IMR-90 (cell line): ENCODE data around the gene HAX1. TPM values are rescaled to one million over a fixed set of nuclear protein-coding genes. Genes with fewer than 3 reads are reported as not detected.
"Not testable (repeated sequence)": the region's sequence is repeated elsewhere in the genome, so short reads cannot be mapped to it uniquely, and the experiment has no call there.

Experiments used
- ATAC-seq: fragments of 200-7000 bp; cut with Tn5 transposase; 2 replicates; pipeline ENCODE4 v1.9.1; 2020; ENCODE audit warnings: low read depth, mild to moderate bottlenecking, moderate library complexity
- BruUV-seq: library from RNA; stranded (reverse); fragments of 400-500 nt; replicated peaks from 2 replicates; lab custom pipeline; 2021; lab: Mats Ljungman, UMichigan
- CTCF ChIA-PET: fragments of 300-600 bp; formaldehyde crosslinking; extraction: SDS; loops from one replicate; lab custom pipeline; 2021; ENCODE audit warnings: antibody characterized with exemption; lab: Yijun Ruan, JAX
- POLR2A ChIA-PET: fragments of 300-600 bp; sonication (Branson Sonifier 250); formaldehyde crosslinking; loops from one replicate; lab custom pipeline; 2022; ENCODE audit warnings: antibody characterized with exemption; ENCODE audit not compliant: unreplicated experiment; lab: Charles Lee
- DNase-seq: peaks from one replicate; pipeline ENCODE4 v3.0.0; 2013
- H2AFZ ChIP-seq: replicated peaks from 2 replicates; pipeline ENCODE3; 2013; ENCODE audit warnings: low read length, mild to moderate bottlenecking; ENCODE audit not compliant: poor library complexity
- H2AK5ac ChIP-seq: 2 replicates; pipeline ENCODE4 v1.6.1; 2013; ENCODE audit warnings: low read depth, low read length, inconsistent platforms
- H2AK9ac ChIP-seq: replicated peaks from 2 replicates; pipeline ENCODE3; 2013; ENCODE audit warnings: mild to moderate bottlenecking, low read depth, low read length, moderate library complexity; ENCODE audit not compliant: poor library complexity
- H2BK120ac ChIP-seq: 2 replicates; pipeline ENCODE4 v1.6.1; 2013; ENCODE audit warnings: low read depth, low read length, inconsistent platforms
- H2BK15ac ChIP-seq: 3 replicates; pipeline ENCODE4 v1.6.1; 2013; ENCODE audit warnings: low read depth, low read length, inconsistent platforms
- H2BK20ac ChIP-seq: 2 replicates; pipeline ENCODE4 v1.6.1; 2013; ENCODE audit warnings: low read depth, mild to moderate bottlenecking, inconsistent platforms, low read length, moderate library complexity
- H2BK5ac ChIP-seq: 2 replicates; pipeline ENCODE4 v1.6.1; 2013; ENCODE audit warnings: mild to moderate bottlenecking, low read depth, low read length, inconsistent platforms; ENCODE audit not compliant: poor library complexity, severe bottlenecking
- H3K14ac ChIP-seq: replicated peaks from 2 replicates; pipeline ENCODE4 v1.6.1; 2013; ENCODE audit warnings: low read depth, low read length, inconsistent platforms
- H3K18ac ChIP-seq: 2 replicates; pipeline ENCODE4 v1.6.1; 2013; ENCODE audit warnings: low read depth, low read length, control low read depth
- H3K23ac ChIP-seq: 2 replicates; pipeline ENCODE4 v1.6.1; 2013; ENCODE audit warnings: low read depth, low read length, inconsistent platforms
- H3K27ac ChIP-seq: 2 replicates; pipeline ENCODE4 v1.5.1; 2013; ENCODE audit warnings: mild to moderate bottlenecking, control low read depth, low read length; ENCODE audit not compliant: insufficient read depth
- H3K27me3 ChIP-seq: 2 replicates; pipeline ENCODE4 v1.6.1; 2013; ENCODE audit warnings: low read length; ENCODE audit not compliant: control insufficient read depth, insufficient read depth
- H3K36me3 ChIP-seq: 2 replicates; pipeline ENCODE4 v1.6.1; 2013; ENCODE audit warnings: low read length, mixed read lengths; ENCODE audit not compliant: control insufficient read depth, insufficient read depth
- H3K4ac ChIP-seq: 2 replicates; pipeline ENCODE4 v1.6.1; 2013; ENCODE audit warnings: low read depth, low read length, inconsistent platforms
- H3K4me1 ChIP-seq: 2 replicates; pipeline ENCODE4 v1.6.1; 2013; ENCODE audit warnings: low read length, mixed read lengths; ENCODE audit not compliant: control insufficient read depth, insufficient read depth
- H3K4me2 ChIP-seq: 2 replicates; pipeline ENCODE4 v1.6.1; 2013; ENCODE audit warnings: low read depth, mild to moderate bottlenecking, control low read depth, low read length, moderate library complexity
- H3K4me3 ChIP-seq: 2 replicates; pipeline ENCODE4 v1.5.1; 2013; ENCODE audit warnings: low read depth, mild to moderate bottlenecking, control low read depth, low read length, moderate library complexity; ENCODE audit not compliant: insufficient read depth
- H3K56ac ChIP-seq: 2 replicates; pipeline ENCODE4 v1.6.1; 2013; ENCODE audit warnings: low read length, inconsistent platforms; ENCODE audit not compliant: insufficient read depth; ENCODE audit errors: extremely low read depth
- H3K79me1 ChIP-seq, 2 experiments: 2 replicates each; pipeline ENCODE4 v1.6.1; 2013; ENCODE audit warnings: low read length in 2 of 2, inconsistent platforms in 1 of 2, low read depth in 1 of 2
- H3K9ac ChIP-seq: 2 replicates; pipeline ENCODE4 v1.6.1; 2013; ENCODE audit warnings: low read depth, low read length, control low read depth
- H3K9me1 ChIP-seq: 2 replicates; pipeline ENCODE4 v1.6.1; 2013; ENCODE audit warnings: low read length, inconsistent platforms; ENCODE audit not compliant: insufficient read depth
- H3K9me3 ChIP-seq: 2 replicates; pipeline ENCODE4 v1.6.1; 2013; ENCODE audit warnings: low read length; ENCODE audit not compliant: control insufficient read depth, insufficient read depth
- H4K20me1 ChIP-seq: 2 replicates; pipeline ENCODE4 v1.6.1; 2013; ENCODE audit warnings: low read length, inconsistent platforms; ENCODE audit not compliant: insufficient read depth
- H4K5ac ChIP-seq: 2 replicates; pipeline ENCODE4 v1.6.1; 2013; ENCODE audit warnings: mild to moderate bottlenecking, low read depth, low read length, control low read depth
- H4K8ac ChIP-seq, 2 experiments: 2 replicates each; pipeline ENCODE4 v1.6.1; 2013; ENCODE audit warnings: low read depth in 2 of 2, low read length in 2 of 2, control low read depth in 1 of 2, inconsistent platforms in 1 of 2
- H4K91ac ChIP-seq: 2 replicates; pipeline ENCODE4 v1.6.1; 2013; ENCODE audit warnings: low read depth, low read length, inconsistent platforms; ENCODE audit not compliant: insufficient read depth
- WGBS, 2 experiments: methylation state at CpG; one replicate each; pipeline versions ENCODE4 v1.1.5 to v1.1.7; 2013; ENCODE audit warnings: missing lambda C conversion rate in 2 of 2; ENCODE audit not compliant: insufficient read length in 1 of 2; ENCODE audit errors: extremely low coverage in 2 of 2; 5-methylcytosine and 5-hydroxymethylcytosine counted together
- dilution Hi-C: fragments of 300-500 bp; cut with HindIII; formaldehyde crosslinking; loops from one replicate; pipeline ENCODE4 v1.14.3; 2018; ENCODE audit warnings: low sequenced_read_pairs; ENCODE audit not compliant: unreplicated experiment
- in situ Hi-C: fragments of 300-500 bp; cut with MboI; formaldehyde crosslinking; loops from 3 replicates; pipeline ENCODE4 v1.14.3; 2019; ENCODE audit warnings: low sequenced_read_pairs, inconsistent platforms, mixed read lengths
- intact Hi-C: fragments of 100-400 bp; cut with micrococcal nuclease; formaldehyde crosslinking; loops from 2 replicates; pipeline ENCODE4 v1.10.0; 2022
- polyA plus RNA-seq, 3 experiments: library from polyadenylated mRNA; depleted of rRNA; stranded (reverse); fragments of >200 nt; gene quantifications; 2 replicates each; pipeline ENCODE4 v1.2.3, GENCODE V29; 2012; ENCODE audit warnings: low replicate concordance in 1 of 3
- total RNA-seq: library from RNA; depleted of rRNA; stranded (reverse); fragments of >200 nt; gene quantifications from 2 replicates; pipeline ENCODE4 v1.2.3, GENCODE V29; 2012

The HAX1 gene
- total and polyA plus RNA-seq, 2 of the 4 experiments (the other 2 are of a cell fraction): 117 to 146 TPM

DNA sequence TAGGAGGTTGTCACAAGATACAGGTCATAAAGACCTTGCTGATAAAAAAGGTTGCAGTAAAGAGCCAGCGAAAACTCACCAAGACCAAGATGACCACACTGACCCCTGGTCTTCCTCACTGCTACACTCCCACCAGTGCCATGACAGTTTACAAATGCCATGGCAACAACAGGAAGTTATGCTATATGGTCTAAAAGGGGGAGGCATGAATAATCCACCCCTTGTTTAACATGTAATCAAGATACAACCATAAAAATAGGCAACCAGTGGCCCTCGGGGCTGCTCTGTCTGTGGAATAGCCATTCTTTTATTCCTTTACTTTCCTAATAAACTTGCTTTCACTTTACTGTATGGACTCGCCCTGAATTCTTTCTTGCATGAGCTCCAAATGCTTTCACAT lies 41.8 kb downstream of the HAX1 start:
- BruUV-seq, H3K56ac ChIP-seq, H3K9me1 ChIP-seq, H3K4me3 ChIP-seq, H2BK5ac ChIP-seq, H2BK20ac ChIP-seq, H3K36me3 ChIP-seq, H4K91ac ChIP-seq, H3K27me3 ChIP-seq, H3K4ac ChIP-seq, CTCF ChIA-PET, H3K9ac ChIP-seq, H3K23ac ChIP-seq, H3K14ac ChIP-seq, H2AK9ac ChIP-seq, H2AK5ac ChIP-seq, dilution Hi-C loops, H3K27ac ChIP-seq, H4K5ac ChIP-seq, in situ Hi-C loops, H4K20me1 ChIP-seq, H3K4me2 ChIP-seq, H2AFZ ChIP-seq, DNase-seq, POLR2A ChIA-PET, H3K18ac ChIP-seq, H3K79me1 ChIP-seq, H4K8ac ChIP-seq, H2BK120ac ChIP-seq, H2BK15ac ChIP-seq, H3K9me3 ChIP-seq, ATAC-seq, H3K4me1 ChIP-seq, intact Hi-C loops: not testable (repeated sequence)
- no CpG with 5 or more reads among the region's 3 CpGs for WGBS, 2 experiments
